GM19467 (cell line): ENCODE measurements around the gene MYOM1.

ENCODE experiments used
- ATAC-seq: cut with Tn5 transposase; IDR thresholded peaks from one replicate; pipeline ENCODE4 v1.9.1; 2021; ENCODE audit warnings: mild to moderate bottlenecking, moderate library complexity; ENCODE audit not compliant: unreplicated experiment

The MYOM1 gene

DNA sequence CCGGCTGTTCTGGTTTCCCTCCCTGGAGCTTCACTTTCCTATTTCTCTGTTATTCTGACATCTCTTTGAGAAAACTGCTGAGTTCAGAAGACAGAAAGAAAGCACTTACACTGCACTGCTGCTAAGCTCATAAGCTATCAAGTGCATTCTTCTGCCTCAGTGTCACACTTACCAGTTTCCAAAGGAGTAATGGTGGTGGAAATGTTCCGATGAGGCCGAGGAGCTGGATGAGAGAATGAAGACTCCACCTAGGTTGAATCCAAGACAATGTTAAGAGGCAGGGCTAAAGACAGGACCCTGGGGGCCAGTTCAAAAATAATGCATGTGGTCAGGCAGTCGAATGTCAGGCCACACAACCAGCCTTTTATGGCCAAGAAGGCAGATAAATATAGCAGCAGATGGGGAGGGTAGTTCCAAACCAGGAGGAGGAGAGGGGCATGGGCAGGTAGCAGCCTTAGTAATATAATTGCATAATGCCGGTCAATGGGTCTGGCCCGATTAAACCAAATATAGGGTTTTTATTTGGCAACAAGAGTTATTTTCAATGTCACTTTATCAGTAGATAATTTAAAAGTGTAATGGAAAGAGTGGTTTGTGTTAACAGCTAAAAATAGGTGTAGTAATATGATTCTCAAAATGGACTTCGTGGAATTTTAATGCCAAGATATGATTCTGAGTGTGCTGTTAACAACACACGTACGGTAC, at the start of gene MYOM1:
Gene MYOM1, minus strand, starts transcription at position 338 of the 705 bp plus-strand sequence. CDS start 4,745 bp downstream, outside the sequence.
- no peak for ATAC-seq

DNA sequence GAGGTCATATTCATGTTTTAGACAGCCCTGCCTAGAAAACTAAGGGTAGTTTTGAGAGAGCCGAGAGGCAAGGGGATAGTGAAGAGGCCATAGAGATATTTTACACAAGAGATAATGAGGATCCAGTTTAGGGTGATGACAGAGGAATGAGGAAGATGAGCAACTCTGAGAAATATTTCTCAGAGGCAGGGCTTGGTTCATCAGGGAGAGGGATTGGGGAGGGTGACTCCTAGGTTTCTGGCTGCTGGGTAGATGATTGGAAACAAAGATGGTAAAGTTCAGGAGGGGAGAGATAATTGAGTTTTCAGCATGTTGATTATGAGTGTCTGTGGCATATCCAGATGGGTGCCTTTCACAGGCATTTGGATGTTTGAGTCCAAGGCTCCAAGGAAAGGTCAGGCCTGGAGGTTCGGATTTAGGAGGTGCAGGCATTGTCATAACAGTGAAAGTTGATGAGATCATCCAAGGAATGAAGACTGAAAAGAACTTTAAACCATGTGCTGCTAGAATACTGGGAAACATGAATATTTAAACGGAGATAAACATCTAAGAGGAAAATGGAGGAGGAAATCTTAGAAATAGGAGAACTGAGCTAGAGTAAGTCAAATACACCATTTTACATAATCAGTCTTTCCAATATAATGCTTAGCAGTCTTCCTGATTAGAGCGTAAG, 49.6 kb upstream of the MYOM1 start:
- no peak for ATAC-seq

DNA sequence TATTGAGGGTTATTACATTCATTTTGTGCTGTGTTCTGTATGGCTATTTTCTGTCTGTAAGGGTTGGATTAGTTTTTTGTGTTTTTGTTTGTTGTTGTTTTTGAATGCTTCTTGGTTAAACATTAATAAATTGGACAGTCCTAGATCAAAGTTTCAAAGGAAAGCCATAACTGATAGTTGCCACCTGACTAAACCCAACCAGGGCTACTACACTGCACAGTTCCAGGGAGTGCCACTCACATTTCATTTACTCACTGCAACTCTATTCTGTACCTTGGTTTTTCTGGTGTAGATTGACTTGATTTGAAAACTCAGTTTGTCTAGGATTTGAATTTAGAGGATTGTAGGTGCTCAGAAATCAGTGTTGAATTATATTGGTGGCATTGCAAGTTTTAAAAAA, 48.5 kb upstream of the MYOM1 start:
- ATAC-seq: no peak

DNA sequence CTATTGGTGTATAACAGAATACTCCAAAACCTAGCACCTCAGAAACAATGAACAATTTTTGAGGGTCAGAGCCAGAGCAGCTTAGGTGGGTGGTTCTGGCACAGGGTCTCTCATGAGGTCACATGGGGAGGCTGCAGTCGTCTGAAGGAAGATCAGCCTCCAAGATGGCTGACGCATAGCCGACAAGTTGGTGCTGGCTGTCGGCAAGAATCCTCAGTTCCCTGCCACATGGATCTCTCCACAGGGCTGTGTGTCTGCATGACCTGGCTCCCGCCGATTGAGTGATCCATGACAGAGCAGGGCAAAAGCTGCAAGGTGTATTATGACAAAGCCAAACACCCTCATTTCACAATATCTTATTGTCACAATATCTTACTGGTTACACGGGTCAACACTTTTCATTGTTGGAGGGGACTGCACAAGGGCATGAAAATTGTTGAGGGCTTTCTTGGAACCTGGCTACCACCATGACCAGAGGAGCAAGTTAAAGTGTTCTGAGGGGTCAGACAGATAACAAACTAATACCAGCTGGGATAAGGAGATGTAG, 46.4 kb upstream of the MYOM1 start:
- no peak for ATAC-seq

DNA sequence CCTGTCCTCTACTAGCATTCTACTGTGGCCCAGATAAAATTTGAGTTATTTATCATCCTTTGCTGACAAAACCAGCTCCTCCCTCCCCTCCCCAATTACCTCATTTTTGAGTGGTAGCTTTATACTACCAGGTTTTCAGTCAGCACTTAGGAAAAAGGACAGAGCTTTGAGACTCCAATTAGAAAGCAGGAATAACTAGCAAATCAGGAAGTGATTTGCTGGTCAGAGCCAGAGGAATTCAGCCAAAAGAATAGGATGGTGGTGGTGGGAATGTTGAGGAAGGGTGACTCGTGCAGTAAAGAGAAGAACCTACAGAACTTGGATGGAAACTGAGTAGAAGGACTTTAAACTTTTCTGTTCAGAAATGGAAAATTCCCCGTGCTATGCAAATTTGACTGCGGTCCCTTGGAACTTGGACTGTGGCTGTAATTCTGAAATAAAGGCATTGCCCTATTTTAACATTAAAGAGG, 45.8 kb upstream of the MYOM1 start:
- ATAC-seq: no peak

DNA sequence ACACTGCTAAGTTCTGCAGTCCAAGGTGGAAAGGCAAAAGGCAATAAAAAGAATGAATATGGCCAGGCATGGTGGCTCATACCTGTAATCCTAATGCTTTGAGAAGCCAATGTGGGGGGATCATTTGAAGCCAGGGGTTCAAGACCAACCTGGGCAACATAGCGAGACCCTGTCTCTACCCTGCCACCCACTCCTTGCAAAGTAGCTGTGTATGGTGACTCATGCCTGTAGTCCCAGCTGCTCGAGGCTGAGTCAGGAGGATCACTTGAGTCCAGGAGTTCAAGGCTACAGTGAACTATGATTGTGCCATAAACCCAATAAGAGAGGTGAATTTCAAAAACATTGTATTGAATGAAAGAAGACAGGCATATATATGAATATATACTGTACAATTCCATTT, 44.6 kb upstream of the MYOM1 start:
- no peak for ATAC-seq

DNA sequence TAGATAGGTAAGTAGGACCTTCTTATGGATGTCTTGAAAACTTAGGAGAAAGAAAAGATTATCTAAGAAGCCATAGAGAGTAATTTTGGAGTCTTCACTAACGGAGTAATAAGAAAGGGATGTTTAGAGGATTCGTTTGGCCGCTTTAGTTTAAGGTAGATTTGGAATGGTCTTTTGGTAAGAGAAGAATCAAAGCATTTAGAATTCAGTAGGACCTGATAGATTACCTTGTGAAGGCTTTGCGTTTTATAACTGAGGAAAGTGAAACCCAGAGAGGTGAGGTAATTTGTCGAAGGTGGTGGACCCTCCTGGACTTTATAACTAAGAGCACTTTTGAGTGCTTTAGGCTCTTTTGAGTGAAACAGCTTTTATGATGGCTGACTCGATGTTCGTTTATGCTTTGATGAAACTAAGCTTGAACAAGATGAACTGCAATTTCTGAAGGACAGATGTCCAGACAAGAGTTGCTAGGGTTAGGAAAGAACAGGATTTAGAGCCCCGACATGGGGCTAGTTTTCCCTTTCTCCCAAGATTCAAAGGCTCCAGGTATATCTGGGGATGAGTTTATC, 43.4 kb upstream of the MYOM1 start:
- ATAC-seq: no peak

DNA sequence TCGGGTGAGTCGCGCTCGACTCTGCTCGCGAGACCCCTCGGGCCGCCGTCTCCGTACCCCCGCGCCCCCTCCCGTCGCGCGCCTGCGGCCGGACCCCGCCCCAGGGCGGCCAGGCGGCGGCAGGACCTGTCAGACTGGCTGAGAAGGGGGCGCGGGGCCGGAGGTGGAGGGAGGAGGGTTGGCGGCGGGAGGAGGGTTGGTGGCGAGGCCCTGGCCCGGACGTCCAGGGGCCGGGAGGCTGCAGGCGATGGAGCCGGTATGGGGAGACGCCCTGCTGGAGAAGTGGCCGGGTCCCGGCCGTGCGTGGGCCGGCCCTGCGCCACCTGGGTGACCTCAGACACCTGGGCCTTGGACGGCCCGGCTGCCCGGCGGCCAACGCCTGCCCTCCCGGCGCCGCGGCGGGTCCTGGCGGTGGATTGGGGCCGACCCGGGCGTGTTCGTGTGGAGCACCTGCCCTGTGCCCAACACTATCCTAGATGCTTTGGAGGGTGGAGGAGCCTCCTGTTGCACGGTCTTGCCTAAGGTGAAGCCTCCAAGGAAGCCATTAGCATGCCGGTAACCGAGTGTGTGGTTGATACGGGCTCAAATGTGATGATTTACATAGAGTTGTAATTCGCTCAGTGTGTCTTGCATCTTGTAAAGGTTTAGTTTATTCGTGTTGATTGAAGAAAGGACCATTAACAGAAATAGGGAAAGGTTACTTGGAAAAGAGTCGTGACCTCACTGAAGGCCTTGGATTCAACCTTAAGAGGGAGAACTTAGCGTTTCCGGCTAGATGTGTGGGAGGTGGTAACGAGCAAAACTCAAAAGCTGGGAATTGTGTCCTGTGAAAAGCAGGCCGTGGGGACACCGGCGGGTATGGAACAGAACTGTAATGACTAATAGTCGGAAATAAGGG, 42.7 kb upstream of the MYOM1 start:
- peak; percentile 27 for ATAC-seq

DNA sequence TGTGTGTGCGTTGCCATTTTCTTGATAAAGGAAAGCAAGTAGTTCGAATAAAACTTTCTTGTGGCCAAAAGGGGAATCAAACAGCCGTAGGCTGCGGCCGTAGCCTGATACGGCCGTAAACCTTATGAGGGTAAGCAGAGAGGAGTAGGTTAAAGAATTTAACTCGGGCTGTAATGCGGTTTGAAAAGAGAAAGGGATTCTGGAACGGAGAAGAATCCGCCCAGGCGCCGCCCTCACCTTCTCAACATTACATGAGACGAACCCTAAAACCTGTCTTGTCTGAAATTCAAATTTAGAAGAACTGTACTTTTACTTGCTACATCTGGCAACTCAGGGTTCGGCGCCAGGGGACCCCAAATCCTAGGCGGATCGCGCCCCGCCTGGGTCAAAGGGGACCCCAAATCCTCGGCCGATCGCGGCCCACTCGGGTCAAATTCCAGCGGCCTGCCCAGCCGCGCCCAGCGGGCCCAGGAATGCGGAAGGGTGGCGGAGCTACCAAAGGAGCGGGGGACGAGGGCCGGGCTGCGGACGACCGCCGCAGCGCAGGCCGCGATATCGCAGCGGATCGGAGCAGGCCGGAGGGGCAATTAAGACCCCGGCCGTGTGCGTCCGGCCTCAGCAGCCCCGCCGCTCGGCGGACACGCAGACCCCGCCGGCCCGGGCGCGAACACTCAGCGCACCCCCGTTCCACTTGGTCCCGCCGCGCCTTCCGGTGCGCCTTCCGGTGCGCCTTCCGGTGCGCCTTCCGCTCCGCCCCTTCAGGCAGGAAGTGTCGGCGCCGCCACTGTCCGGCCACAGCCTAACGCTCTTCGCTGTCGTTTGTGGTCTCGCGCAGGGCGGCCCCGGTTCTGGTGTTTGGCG, 41.8 kb upstream of the MYOM1 start, which contains the start of gene MYL12B:
Gene MYL12B, plus strand, starts transcription at position 761 of the 861 bp plus-strand sequence. CDS start 10,766 bp downstream, outside the sequence.
- ATAC-seq: peak; percentile 81

DNA sequence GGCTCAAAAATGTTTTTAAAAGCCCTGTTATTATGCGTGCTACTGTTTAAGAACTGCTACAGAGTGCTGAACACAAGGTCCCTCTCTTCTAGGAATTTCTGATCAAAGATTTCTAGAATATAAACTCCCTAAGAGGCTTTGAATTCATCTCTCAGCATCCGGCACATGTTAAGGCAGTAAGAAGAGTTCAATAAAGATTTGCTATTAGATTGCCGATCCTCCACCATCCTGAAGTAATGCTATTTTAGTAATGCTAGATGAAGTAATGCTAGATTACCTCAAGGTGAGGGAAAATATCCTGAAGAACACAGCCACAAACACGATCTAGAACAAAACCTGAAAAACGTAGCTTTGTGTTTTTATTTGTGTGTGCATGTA, 41.2 kb upstream of the MYOM1 start:
- ATAC-seq: no peak

DNA sequence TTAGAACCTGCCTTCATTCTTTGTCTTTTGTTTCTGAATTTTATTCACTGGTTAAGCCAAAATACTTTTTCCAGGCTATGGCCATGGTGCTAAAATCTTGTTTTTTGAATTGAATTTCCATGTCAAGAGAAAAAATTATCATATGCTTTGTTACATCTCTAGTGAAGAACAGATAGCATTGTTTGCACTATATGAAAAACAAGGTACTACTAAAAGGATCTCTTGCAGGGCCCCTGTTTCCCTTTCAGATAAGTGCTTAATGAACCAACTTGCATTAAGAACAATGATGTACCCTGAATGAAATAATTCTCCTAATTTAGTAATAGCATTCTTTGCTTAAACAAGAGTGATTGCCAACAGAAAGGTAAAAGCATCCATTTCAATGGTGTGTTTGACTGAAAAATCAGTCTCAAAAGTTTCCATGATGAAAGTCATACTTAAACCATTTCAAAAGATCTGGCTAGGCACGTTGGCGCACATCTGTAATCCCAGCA, 37.9 kb upstream of the MYOM1 start:
- no peak for ATAC-seq

DNA sequence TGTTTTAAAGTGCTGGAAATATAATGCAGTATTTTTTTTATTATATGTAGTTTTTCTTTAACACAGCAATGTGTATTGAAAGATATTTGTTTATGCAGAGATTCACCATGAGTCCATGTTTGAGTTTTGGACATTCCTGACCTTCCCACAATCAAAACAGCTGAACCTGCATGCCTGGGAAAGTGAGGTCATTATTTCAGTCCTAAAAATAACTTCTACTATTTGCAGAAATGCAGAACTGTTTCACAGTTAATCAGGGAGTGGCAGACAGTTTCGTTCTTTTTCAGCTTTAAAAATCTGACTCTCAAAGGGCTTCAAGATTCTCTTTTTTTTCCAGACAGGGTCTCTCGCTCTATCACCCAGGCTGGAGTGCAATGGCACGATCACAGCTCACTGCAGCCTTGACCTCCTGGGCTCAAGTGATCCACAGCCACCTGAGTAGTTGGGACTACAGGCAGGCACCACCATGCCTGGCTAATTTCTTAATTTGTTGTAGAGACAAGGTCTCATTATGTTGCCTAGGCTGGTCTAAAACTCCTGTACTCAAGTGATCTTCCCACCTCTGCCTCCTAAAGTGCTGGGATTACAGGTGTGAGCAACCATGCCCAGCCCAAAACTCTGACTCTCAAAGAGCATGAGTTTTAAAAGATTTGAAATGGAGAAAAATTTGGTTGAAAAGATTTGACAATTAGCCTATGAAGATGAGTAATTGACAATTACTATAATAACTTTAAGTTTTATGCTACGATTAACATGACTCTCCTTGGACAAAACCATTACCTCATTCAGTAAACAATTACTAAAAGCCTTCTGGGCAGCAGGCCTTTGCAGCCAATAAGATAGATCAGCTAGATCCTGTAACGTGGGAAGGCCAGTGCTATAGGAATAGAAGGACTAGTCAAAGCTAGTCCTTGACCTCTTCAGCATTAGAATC, 37.2 kb upstream of the MYOM1 start:
- ATAC-seq: no peak

DNA sequence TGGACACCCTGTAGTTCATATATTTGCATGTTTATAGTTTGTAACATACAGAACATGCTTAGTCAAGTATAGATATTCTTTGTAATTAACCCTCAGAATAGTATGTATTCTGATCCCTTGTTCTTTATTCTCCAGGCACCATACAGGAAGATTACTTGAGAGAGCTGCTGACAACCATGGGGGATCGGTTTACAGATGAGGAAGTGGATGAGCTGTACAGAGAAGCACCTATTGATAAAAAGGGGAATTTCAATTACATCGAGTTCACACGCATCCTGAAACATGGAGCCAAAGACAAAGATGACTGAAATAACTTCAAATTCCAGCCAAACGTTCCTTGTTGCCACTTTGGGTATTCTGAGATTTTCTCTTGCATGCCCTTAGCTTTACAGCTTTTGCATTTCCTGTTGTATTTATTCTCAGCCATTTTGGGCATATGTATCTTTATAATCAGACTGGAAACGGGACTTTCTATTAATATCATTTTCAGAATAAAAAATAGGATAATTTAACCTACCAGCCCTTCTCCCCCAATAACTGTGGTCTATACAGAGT, 35.9 kb upstream of the MYOM1 start:
- no peak for ATAC-seq

DNA sequence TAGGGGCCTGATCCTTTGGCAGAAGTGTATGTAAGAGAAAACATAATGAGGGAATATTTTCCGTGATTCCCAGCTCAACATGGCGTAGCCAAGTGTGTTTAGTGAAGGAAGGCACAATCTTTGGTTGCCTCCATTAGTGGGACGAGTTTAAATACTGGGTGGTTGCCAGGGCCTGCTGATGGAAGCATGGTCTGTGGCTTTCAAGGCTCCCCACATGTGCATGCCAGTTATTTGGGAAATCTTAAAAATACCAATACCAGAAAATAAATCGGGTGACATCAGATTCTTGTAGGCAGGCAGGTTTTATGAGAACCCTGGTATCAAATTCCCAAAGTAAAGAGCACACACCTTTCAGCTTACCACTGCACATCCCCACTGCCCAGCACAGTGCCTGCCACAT, 35.0 kb upstream of the MYOM1 start:
- ATAC-seq: no peak

DNA sequence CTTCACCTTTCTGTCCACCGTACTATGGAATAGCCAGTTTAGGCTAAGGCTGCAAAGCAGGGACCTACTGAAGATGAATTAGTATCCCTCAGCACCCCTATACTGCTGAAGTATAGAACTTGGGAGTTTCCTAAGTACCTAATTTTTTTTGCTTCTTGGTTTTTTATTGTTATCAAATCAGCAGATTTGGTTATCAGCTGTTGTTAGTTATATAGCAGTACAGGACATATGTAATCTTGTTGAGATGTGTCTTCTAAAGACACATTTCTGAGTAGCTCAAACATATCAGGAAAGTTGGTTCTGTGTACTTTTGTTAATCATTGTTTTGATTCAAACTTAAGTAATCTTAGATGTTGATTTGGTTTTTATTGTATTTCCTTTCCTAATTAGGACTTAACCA, 33.1 kb upstream of the MYOM1 start:
- no peak for ATAC-seq

DNA sequence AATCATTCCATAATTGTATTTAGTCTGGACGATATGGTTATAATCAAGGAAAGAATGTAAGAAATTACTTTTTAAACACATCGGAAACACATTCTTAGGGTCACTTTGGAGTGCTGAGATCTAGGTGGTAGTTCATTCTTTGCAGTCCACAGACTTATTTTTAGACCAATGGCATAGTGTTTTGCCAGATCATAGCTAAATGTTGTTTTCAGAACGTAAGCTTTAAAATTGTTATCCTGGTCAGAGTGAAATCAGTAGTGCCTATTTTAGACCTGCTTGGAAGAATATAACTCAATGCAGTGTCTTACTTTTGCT, 32.2 kb upstream of the MYOM1 start:
- ATAC-seq: no peak

DNA sequence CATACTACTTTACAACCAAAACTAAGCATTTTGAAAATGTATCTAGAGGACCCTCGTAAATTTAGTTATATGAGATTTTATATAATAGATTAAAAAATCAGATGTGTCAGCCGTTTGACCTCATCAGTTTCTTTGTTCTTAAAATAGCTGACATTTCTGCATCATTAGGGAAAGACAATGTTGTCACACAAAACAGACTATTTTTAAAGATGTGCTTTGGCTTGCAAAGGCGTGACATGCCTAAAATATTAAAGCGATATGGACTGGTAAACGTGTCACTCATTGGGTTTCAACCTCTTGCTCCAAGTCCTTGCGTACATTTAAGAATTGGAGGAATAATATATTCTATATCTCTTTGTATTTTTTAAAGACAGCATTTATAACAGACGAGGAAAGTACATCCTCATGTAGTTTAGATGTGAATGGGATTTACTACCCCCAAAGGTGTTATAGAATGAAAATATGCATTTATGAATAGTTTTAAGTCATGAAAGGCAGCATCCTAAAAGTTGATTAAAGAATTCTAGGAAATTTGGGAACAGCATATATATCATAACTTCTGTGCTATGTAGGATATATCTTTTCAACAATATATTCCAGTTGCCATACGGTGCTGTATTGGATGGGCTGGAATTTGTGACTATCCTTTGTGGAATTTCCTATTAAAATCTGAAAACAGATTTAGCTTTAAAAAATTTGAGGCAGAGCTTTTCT, 31.6 kb upstream of the MYOM1 start:
- no peak for ATAC-seq
